Erythroblast (primary cell): ENCODE measurements around the gene S1PR5.

Experiments used
- GATA1 ChIP-seq: IDR thresholded peaks from 2 replicates; pipeline ENCODE4 v1.6.1; 2011; ENCODE audit warnings: low read depth, mild to moderate bottlenecking, control low read depth, low read length, moderate library complexity
- POLR2A ChIP-seq: IDR thresholded peaks from 2 replicates; pipeline ENCODE4 v1.6.1; 2011; ENCODE audit warnings: mild to moderate bottlenecking, low read length

GRCh38 chr19:10497371-10497770, 19.9 kb downstream of the S1PR5 start:
- TF ChIP-seq POLR2A, result no peak
- no peak for TF ChIP-seq GATA1
